Middle frontal gyrus (tissue), 1 donor: ENCODE results near the gene SNRPA.
A peak's percentile ranks its signal among the peaks of the same experiment; 100 is the strongest.
"Not testable (repeated sequence)": the region's sequence is repeated elsewhere in the genome, so short reads cannot be mapped to it uniquely, and the experiment has no call there.

ENCODE experiments used
- DNase-seq: peaks from one replicate; pipeline ENCODE4 v3.0.0-alpha.2; 2015; ENCODE audit warnings: low spot score; ENCODE audit errors: extremely low spot score

Gene SNRPA

GRCh38 chr19:40776364-40776763, 25.4 kb downstream of the SNRPA start:
- DNase-seq, result no peak

GRCh38 chr19:40776932-40777644, 26.1 kb downstream of the SNRPA start:
- peak; percentile 83 for DNase-seq

DNA sequence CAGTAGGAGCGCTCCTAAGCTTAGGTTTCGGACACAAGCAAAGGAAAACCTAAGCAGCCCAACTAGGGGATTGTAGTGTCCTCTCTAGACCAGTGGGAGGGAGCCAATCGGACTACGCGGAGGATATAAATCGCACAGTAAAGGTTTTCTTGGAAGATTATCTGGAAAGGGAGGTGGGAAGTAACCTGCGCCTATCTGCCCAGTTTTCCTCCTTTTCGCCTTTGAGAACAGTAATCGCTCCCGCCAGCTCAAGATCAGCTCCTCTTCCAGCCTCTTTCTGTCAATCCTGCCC, 26.6 kb downstream of the SNRPA start:
- no peak for DNase-seq

- DNase-seq, result peak; percentile 99
Observed at GRCh38 chr19:40777937-40778705, 27.1 kb downstream of the SNRPA start, which contains the start of gene RAB4B. TSS of gene RAB4B (plus strand) at chr19:40778247. CDS start at chr19:40778376, 129 bp downstream.

GRCh38 chr19:40778706-40779284, 27.8 kb downstream of the SNRPA start:
- DNase-seq, result no peak

GRCh38 chr19:40780582-40780981, 29.6 kb downstream of the SNRPA start:
- DNase-seq, result no peak

- no peak for DNase-seq
Observed at GRCh38 chr19:40781140-40781539, 30.1 kb downstream of the SNRPA start.

- no peak for DNase-seq
Observed at GRCh38 chr19:40783711-40784110, 32.7 kb downstream of the SNRPA start.

DNA sequence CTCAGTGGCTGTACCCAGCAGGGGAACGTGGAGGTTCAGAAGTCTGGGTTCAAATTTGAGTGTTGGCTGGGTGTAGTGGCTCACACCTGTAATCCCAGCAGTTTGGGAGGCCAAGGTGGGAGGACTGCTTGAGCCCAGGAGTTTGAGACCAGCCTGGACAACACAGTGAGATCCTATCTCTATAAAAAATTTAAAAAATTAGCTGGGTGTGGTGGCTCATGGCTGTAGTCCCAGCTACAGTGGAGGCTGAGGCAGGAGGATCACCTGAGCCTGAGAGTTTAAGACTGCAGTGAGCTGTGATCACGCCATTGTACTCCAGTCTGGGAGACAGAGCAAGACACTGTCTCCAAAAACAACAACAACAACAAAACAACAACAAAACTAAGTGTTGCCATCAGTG, 33.1 kb downstream of the SNRPA start:
- DNase-seq, result not testable (repeated sequence)

GRCh38 chr19:40785526-40785925, 34.5 kb downstream of the SNRPA start:
- no peak for DNase-seq

GRCh38 chr19:40786060-40787037, 35.3 kb downstream of the SNRPA start:
- DNase-seq, result no peak

DNA sequence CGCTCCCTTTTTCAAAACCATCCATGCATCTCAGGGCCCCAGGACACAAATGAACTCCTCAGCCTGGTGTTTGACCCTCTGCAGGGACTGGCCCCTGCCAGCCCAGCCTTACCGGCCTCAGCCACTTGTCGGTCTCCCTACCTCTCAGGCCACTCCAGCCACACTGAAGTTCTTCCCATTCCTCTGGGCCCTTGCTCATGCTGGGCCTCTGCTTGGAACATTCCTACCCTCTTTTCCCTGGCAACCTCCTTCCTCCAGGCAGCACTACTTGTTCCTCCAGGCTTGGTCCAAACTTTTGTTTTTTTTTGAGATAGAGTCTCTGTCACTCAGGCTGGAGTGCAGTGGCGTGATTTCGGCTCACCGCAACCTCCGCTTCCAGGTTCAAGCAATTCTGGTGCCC, 40.3 kb downstream of the SNRPA start:
- DNase-seq, result no peak

GRCh38 chr19:40791996-40792395, 41.0 kb downstream of the SNRPA start:
- no peak for DNase-seq

DNA sequence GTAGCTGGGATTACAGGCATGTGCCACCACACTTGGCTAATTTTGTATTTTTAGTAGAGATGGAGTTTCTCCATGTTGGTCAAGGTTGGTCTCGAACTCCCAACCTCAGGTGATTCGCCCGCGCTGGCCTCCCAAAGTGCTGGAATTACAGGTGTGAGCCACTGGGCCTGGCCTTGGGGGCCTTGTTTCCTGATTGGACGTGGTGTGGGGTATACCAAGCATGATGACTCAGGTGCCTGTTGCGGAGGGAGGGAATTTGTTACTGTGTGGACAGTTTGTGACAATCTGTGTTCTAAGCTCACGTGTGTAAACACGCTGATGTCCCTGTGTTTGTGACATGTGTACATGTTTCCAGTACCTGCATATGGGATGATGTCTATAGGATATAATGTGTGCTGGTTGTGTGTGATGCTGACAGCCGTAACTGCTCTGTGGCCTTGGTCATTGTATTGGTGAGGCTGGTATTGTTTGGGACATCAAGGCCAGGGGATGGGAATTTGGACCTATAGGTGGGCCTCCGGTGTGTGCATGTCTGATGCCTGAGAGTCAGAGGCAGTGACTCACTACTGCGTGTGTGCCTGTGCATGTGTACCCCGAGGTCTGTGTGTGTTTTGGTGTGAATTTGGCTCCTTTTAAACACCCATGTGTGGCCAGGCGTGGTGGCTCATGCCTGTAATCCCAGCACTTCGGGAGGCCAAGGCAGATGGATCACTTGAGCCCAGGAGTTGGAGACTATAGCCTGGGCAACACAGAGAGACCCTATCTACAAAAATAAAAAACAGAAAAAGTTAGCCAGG, 46.4 kb downstream of the SNRPA start:
- DNase-seq, result no peak

- DNase-seq, result no peak
Observed at GRCh38 chr19:40797963-40798682, 47.1 kb downstream of the SNRPA start.

GRCh38 chr19:40798683-40799557, 47.9 kb downstream of the SNRPA start, which contains the start of gene EGLN2:
TSS of gene EGLN2 (plus strand) at chr19:40799191. CDS start at chr19:40800573, 1,382 bp downstream.
- DNase-seq, result peak; percentile 99

GRCh38 chr19:40799558-40800338, 48.7 kb downstream of the SNRPA start:
- no peak for DNase-seq
